NCI-H526 treated with DMSO at 0.1 percent for 48 hours (cell line): ENCODE measurements around the gene TMEM237.
"Not testable (repeated sequence)": the region's sequence is repeated elsewhere in the genome, so short reads cannot be mapped to it uniquely, and the experiment has no call there.

Experiments
- DNase-seq: peaks from one replicate; lab custom pipeline; 2025; lab: John Stamatoyannopoulos, UW

The TMEM237 gene

GRCh38 chr2:201643216-201643890, at the start of gene TMEM237:
Gene TMEM237, minus strand, starts transcription at chr2:201643503. Its CDS starts 103 bp downstream, at chr2:201643400.
- DNase-seq, result no peak

- DNase-seq, result no peak
These were observed 41.9 kb upstream of the TMEM237 start for GRCh38 chr2:201685156-201685555.

GRCh38 chr2:201680743-201681142, 37.4 kb upstream of the TMEM237 start:
- DNase-seq, result no peak

GRCh38 chr2:201678401-201678800, 35.1 kb upstream of the TMEM237 start:
- no peak for DNase-seq

- DNase-seq, result no peak
These were observed 32.2 kb upstream of the TMEM237 start for GRCh38 chr2:201675454-201675853.

- no peak for DNase-seq
These were observed 31.5 kb upstream of the TMEM237 start for GRCh38 chr2:201674794-201675193.

GRCh38 chr2:201674298-201674697, 31.0 kb upstream of the TMEM237 start:
- no peak for DNase-seq

- DNase-seq, result no peak
These were observed 30.2 kb upstream of the TMEM237 start for GRCh38 chr2:201673546-201673945.

- not testable (repeated sequence) for DNase-seq
These were observed 27.9 kb upstream of the TMEM237 start for GRCh38 chr2:201671205-201671604.

GRCh38 chr2:201669865-201670264, 26.6 kb upstream of the TMEM237 start:
- no peak for DNase-seq

- no peak for DNase-seq
These were observed 25.2 kb upstream of the TMEM237 start for GRCh38 chr2:201668402-201668910.

GRCh38 chr2:201664334-201664733, 21.0 kb upstream of the TMEM237 start:
- no peak for DNase-seq

- no peak for DNase-seq
These were observed 18.1 kb upstream of the TMEM237 start for GRCh38 chr2:201661366-201661765.

GRCh38 chr2:201660293-201660895, 17.1 kb upstream of the TMEM237 start:
- DNase-seq, result no peak

GRCh38 chr2:201656740-201657139, 13.4 kb upstream of the TMEM237 start:
- no peak for DNase-seq

GRCh38 chr2:201656102-201656501, 12.8 kb upstream of the TMEM237 start:
- DNase-seq, result no peak

GRCh38 chr2:201654616-201655384, 11.5 kb upstream of the TMEM237 start:
- no peak for DNase-seq

GRCh38 chr2:201653221-201653620, 9.9 kb upstream of the TMEM237 start:
- no peak for DNase-seq

- DNase-seq, result no peak
These were observed 6.1 kb upstream of the TMEM237 start for GRCh38 chr2:201649442-201649841.

- no peak for DNase-seq
These were observed 4.1 kb upstream of the TMEM237 start for GRCh38 chr2:201647431-201647830.

- no peak for DNase-seq
These were observed 698 bp upstream of the TMEM237 start for GRCh38 chr2:201644001-201644400.

- peak; percentile 77 for DNase-seq
These were observed 606 bp downstream of the TMEM237 start for GRCh38 chr2:201642579-201643215.
